Stomach (tissue), 4 donors: ENCODE measurements around the gene TSHZ2.

ENCODE experiments used
- EP300 ChIP-seq: sonication (generic); formaldehyde crosslinking; IDR thresholded peaks from one replicate; pipeline ENCODE4 v1.6.1; 2017; ENCODE audit warnings: antibody characterized with exemption
- POLR2A ChIP-seq, 4 donors: fragments of 450-650 bp; IDR thresholded peaks; one replicate each; pipeline ENCODE4 v1.6.1; 2016; ENCODE audit warnings: antibody characterized with exemption in 4 of 4, control low read depth in 2 of 4, mild to moderate bottlenecking in 1 of 4, moderate library complexity in 1 of 4
- POLR2AphosphoS5 ChIP-seq, 3 donors: sonication (generic); formaldehyde crosslinking; IDR thresholded peaks; one replicate each; pipeline ENCODE4 v1.6.1; 2016; ENCODE audit warnings: antibody characterized with exemption in 3 of 3
- TF ChIP-seq, protein P1 (sequence below), 7 experiments: fragments of 450-650 bp in 4 of 7; fragments of 200-600 bp in 3 of 7; sonication (generic) in 3 of 7; IDR thresholded peaks; one replicate each; pipeline ENCODE4 v1.5.1; 2016 to 2019; ENCODE audit warnings: antibody characterized with exemption in 7 of 7, control low read depth in 2 of 7, mild to moderate bottlenecking in 1 of 7

DNA sequence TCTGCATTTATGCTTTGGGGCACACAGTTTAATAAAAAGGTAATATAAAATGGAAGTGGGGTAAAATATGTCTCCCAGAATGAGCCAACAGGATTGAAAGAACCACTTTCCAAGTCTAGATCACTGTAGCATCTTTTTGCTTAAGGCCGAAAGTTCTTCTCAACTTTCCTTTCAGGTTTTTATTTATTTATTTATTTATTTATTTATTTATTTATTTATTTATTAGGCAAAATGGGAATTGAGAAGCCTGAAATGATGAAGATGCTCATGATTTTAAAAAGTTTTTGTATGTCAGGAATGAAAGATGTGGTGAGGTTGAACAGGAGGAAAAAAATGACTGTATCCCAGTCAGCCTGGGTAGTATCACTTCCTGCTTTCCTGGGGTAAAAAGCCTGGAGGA lies 24.0 kb downstream of the TSHZ2 start:
- TF ChIP-seq, protein P1, sequence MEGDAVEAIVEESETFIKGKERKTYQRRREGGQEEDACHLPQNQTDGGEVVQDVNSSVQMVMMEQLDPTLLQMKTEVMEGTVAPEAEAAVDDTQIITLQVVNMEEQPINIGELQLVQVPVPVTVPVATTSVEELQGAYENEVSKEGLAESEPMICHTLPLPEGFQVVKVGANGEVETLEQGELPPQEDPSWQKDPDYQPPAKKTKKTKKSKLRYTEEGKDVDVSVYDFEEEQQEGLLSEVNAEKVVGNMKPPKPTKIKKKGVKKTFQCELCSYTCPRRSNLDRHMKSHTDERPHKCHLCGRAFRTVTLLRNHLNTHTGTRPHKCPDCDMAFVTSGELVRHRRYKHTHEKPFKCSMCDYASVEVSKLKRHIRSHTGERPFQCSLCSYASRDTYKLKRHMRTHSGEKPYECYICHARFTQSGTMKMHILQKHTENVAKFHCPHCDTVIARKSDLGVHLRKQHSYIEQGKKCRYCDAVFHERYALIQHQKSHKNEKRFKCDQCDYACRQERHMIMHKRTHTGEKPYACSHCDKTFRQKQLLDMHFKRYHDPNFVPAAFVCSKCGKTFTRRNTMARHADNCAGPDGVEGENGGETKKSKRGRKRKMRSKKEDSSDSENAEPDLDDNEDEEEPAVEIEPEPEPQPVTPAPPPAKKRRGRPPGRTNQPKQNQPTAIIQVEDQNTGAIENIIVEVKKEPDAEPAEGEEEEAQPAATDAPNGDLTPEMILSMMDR (IDR thresholded peaks at IDR 0.05) = no peak
- no peak for TF ChIP-seq EP300
- no peak for TF ChIP-seq POLR2A (IDR thresholded peaks at IDR 0.05)
- no peak for TF ChIP-seq POLR2AphosphoS5 (IDR thresholded peaks at IDR 0.05)
